BLaER1 treated with 17β-estradiol and CSF1 and Interleukin-3, amounts not matched to agents 10 nM and 100 nM (cell line): ENCODE results near the gene SBNO2.
A peak's percentile ranks its signal among the peaks of the same experiment; 100 is the strongest.

ENCODE experiments used
- H3K27ac ChIP-seq, 11 experiments: shearing (Covaris generic); formaldehyde crosslinking; 2 replicates each; pipeline ENCODE4 v1.8.1; 2022
- H3K27me3 ChIP-seq, 11 experiments: shearing (Covaris generic); formaldehyde crosslinking; 2 replicates each; pipeline ENCODE4 v1.8.1; 2022
- H3K36me3 ChIP-seq, 11 experiments: shearing (Covaris generic); formaldehyde crosslinking; 2 replicates each; pipeline ENCODE4 v1.8.1; 2022
- H3K4me1 ChIP-seq, 10 experiments: shearing (Covaris generic); formaldehyde crosslinking; 2 replicates each; pipeline ENCODE4 v1.8.1; 2022
- H3K4me2 ChIP-seq, 11 experiments: shearing (Covaris generic); formaldehyde crosslinking; 2 replicates each; pipeline ENCODE4 v1.8.1; 2022
- H3K4me3 ChIP-seq, 10 experiments: shearing (Covaris generic); formaldehyde crosslinking; 2 replicates each; pipeline ENCODE4 v1.8.1; 2022
- H3K9ac ChIP-seq, 11 experiments: shearing (Covaris generic); formaldehyde crosslinking; 2 replicates each; pipeline ENCODE4 v1.8.1; 2022
- H3K9me3 ChIP-seq, 11 experiments: shearing (Covaris generic); formaldehyde crosslinking; replicated peaks in 1 of 11; 2 replicates each; pipeline ENCODE4 v1.8.1; 2022
- H4K20me1 ChIP-seq, 11 experiments: shearing (Covaris generic); formaldehyde crosslinking; 2 replicates each; pipeline ENCODE4 v1.8.1; 2022
- Cebpa-rat ChIP-seq, 11 experiments: shearing (Covaris generic); IDR thresholded peaks; 2 replicates each; pipeline ENCODE4 v1.8.1; 2022

The SBNO2 gene

GRCh38 chr19:1146858-1147780 lies 26.9 kb downstream of the SBNO2 start:
- H3K9ac ChIP-seq = no peak overlapping the region; a peak in 1 of 22 replicates
- no peak for TF ChIP-seq Cebpa-rat (IDR thresholded peaks at IDR 0.05)
- H3K4me3 ChIP-seq = no peak overlapping the region
- H3K27me3 ChIP-seq = no peaks in the 10 kb centered on the region
- peaks cover 60 to 90% (median 84%) of the 10 kb centered on the region in 11 experiments for H3K36me3 ChIP-seq
- H3K4me1 ChIP-seq = peaks cover 0 to 15% (median 0%) of the 10 kb centered on the region in 10 experiments; a peak in 3 of 20 replicates
- H3K9me3 ChIP-seq = peaks cover 0 to 23% (median 14%) of the 10 kb centered on the region in 11 experiments; a peak in 15 of 22 replicates
- peaks cover 28 to 80% (median 55%) of the 10 kb centered on the region in 11 experiments for H4K20me1 ChIP-seq
- no peak overlapping the region for H3K4me2 ChIP-seq
- H3K27ac ChIP-seq = no peak overlapping the region

- H3K4me2 ChIP-seq = no peak overlapping the region
- H3K4me1 ChIP-seq = peaks cover 0 to 13% (median 0%) of the 10 kb centered on the region in 10 experiments; a peak in 7 of 20 replicates
- H3K36me3 ChIP-seq = peaks cover 53 to 90% (median 84%) of the 10 kb centered on the region in 11 experiments
- H3K4me3 ChIP-seq = no peak overlapping the region
- TF ChIP-seq Cebpa-rat (IDR thresholded peaks at IDR 0.05) = no peak
- H3K9ac ChIP-seq = no peak overlapping the region
- H3K27me3 ChIP-seq = no peaks in the 10 kb centered on the region
- peaks cover 22 to 79% (median 55%) of the 10 kb centered on the region in 11 experiments; a peak in 21 of 22 replicates for H4K20me1 ChIP-seq
- H3K27ac ChIP-seq = no peak overlapping the region
- H3K9me3 ChIP-seq = peaks cover 0 to 25% (median 14%) of the 10 kb centered on the region in 11 experiments; a peak in 15 of 22 replicates
Observed at GRCh38 chr19:1146412-1146699, 27.7 kb downstream of the SBNO2 start.

DNA sequence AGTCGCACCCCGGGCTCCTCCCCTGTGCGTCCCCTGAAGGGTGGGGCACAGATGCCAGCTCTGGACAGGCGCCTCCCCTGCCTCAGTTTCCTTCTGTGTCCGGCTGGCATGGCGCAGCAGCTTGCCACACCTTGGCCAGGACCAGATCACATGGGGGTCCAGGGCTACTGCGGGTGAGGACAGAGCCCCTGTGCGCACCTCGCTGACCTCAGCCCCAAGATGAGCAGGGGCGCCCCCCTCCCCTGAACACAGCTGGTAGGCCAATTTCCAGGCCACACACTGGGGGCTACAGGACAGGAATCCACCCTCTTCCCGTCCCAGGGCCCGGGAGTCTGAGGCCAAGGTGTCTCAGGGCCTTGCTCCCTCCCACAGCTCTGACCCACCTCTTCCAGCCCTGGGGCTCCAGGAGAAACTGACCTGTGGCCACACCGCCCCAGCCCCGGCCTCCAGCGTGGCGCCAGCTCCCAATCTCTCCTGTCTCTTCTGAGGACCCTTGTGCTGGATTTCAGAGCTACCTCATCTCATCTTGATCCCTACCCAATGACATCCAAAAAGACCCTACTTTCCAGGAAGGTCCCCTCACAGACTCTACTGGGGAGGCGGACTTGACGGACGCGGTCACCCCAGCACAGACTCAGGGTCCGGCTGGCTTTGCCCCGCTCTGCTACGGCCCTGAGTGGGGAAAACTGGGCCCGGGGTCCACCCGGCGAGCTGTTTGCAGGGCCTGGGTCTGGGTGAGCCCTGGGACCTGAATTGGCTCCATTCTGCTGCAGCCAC lies 28.2 kb downstream of the SBNO2 start:
- H3K27ac ChIP-seq = no peak overlapping the region
- no peak overlapping the region for H3K4me3 ChIP-seq
- no peaks in the 10 kb centered on the region for H3K27me3 ChIP-seq
- H3K9ac ChIP-seq = no peak overlapping the region
- H3K4me2 ChIP-seq = no peak overlapping the region
- TF ChIP-seq Cebpa-rat (IDR thresholded peaks at IDR 0.05) = no peak
- H3K9me3 ChIP-seq = peaks cover 0 to 29% (median 14%) of the 10 kb centered on the region in 11 experiments; a peak in 15 of 22 replicates
- peaks cover 52 to 90% (median 82%) of the 10 kb centered on the region in 11 experiments for H3K36me3 ChIP-seq
- peaks cover 17 to 79% (median 54%) of the 10 kb centered on the region in 11 experiments; a peak in 20 of 22 replicates for H4K20me1 ChIP-seq
- H3K4me1 ChIP-seq = peaks cover 0 to 13% (median under 1%) of the 10 kb centered on the region in 10 experiments; a peak in 7 of 20 replicates

DNA sequence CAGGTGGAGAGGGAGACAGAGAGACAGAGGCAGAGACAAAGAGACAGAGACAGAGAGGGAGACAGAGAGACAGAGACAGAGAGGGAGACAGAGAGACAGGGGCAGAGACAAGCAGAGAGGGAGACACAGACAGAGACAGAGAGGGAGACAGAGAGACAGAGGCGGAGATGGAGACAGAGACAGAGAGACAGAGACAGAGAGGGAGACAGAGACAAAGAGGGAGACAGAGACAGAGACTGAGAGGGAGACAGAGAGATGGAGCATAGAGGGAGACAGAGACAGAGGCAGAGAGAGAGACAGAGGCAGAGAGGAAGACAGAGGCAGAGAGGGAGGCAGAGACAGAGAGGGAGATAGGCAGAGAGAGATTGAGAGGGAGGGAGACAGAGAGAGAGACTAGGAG lies 29.3 kb downstream of the SBNO2 start:
- peaks cover 0 to 32% (median 14%) of the 10 kb centered on the region in 11 experiments; a peak in 15 of 22 replicates for H3K9me3 ChIP-seq
- H3K4me3 ChIP-seq = no peak overlapping the region
- H3K27ac ChIP-seq = no peak overlapping the region
- peaks cover 47 to 89% (median 77%) of the 10 kb centered on the region in 11 experiments for H3K36me3 ChIP-seq
- no peaks in the 10 kb centered on the region for H3K27me3 ChIP-seq
- peaks cover 6 to 78% (median 46%) of the 10 kb centered on the region in 11 experiments; a peak in 20 of 22 replicates for H4K20me1 ChIP-seq
- H3K4me2 ChIP-seq = no peak overlapping the region
- no peak for TF ChIP-seq Cebpa-rat (IDR thresholded peaks at IDR 0.05)
- H3K4me1 ChIP-seq = peaks cover 0 to 14% (median 2%) of the 10 kb centered on the region in 10 experiments; a peak in 7 of 20 replicates
- no peak overlapping the region for H3K9ac ChIP-seq

GRCh38 chr19:1143828-1144399 lies 30.2 kb downstream of the SBNO2 start:
- Histone ChIP-seq H3K36me3 (peaks cover 42 to 89% (median 79%) of the 10 kb centered on the region in 11 experiments), H4K20me1 (peaks cover 6 to 78% (median 45%) of the 10 kb centered on the region in 11 experiments; a peak in 19 of 22 replicates), H3K9me3 (peaks cover 0 to 32% (median 14%) of the 10 kb centered on the region in 11 experiments; a peak in 15 of 22 replicates), H3K4me1 (peaks cover 0 to 14% (median 2%) of the 10 kb centered on the region in 10 experiments; a peak in 7 of 20 replicates), H3K27ac (no peak overlapping the region), H3K27me3 (no peaks in the 10 kb centered on the region), H3K9ac (no peak overlapping the region), H3K4me3 (no peak overlapping the region), H3K4me2 (no peak overlapping the region)
- no peak for TF ChIP-seq Cebpa-rat (IDR thresholded peaks at IDR 0.05)

DNA sequence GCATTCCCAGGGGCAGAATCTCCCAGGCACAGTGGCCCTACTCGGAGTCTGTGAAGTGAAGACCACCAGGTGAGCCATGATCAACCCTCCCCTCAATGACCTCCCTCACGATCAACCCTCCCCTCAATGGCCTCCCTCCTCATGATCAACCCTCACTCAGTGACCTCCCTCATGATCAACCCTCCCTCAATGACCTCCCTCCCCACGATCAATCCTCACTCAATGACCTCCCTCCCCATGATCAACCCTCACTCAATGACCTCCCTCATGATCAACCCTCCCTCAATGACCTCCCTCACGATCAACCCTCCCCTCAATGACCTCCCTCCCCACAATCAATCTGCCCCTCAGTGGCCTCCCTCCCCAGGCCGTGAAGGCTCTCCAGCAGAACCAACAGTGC lies 32.1 kb downstream of the SBNO2 start:
- H4K20me1 ChIP-seq = peaks cover 11 to 75% (median 42%) of the 10 kb centered on the region in 11 experiments; a peak in 19 of 22 replicates
- no peak for TF ChIP-seq Cebpa-rat (IDR thresholded peaks at IDR 0.05)

DNA sequence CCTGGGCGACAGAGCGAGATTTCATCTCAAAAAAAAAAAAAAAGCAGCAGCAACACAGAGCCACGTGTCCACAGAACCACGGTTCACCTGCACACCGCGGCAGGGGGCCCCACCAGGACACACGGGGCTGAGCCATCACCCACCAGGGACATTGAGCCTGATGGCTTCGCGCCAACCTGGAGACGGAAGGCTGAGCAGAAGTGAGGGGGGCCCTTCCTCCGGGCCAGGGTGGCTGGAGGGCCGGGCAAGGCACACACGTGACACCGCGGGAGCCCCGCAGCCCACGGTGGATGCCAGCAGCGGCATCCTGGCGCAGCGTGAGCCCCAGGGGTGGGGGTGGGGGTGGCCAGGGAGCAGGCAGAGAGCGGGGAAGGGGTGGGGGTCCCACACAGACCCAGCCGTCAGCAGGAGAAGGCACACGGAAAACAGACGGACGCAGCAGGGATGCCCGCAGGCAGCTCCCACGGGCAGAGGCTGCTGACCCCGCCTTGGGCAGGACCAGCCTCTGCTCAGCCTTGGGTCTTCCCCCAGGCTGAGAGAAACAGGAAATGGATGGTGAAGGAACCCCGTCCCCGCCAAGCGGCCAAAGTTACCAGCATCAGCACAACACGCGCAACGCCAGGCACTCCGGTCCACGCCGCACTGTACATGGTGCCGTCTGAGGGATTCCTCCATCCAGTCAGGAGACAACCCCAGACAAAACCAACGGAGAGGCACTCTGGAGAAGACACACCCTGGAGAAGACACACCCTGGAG lies 33.6 kb downstream of the SBNO2 start:
- Histone ChIP-seq H3K36me3 (peaks cover 26 to 80% (median 60%) of the 10 kb centered on the region in 11 experiments), H4K20me1 (peaks cover 21 to 75% (median 44%) of the 10 kb centered on the region in 11 experiments; a peak in 20 of 22 replicates), H3K9ac (no peak overlapping the region), H3K9me3 (peaks cover 0 to 32% (median 14%) of the 10 kb centered on the region in 11 experiments; a peak in 15 of 22 replicates), H3K27ac (no peak overlapping the region), H3K4me2 (peak overlapping the region in 3 of 11 experiments; percentile 24 to 42 (median 32); a peak in 5 of 22 replicates), H3K4me3 (no peak overlapping the region), H3K27me3 (no peaks in the 10 kb centered on the region), H3K4me1 (peaks cover 16 to 34% (median 18%) of the 10 kb centered on the region in 10 experiments)
- no peak for TF ChIP-seq Cebpa-rat (IDR thresholded peaks at IDR 0.05)

More for the DNA sequence above, 32.1 kb downstream of the SBNO2 start:
- H3K36me3 ChIP-seq = peaks cover 35 to 85% (median 72%) of the 10 kb centered on the region in 11 experiments
- H3K27me3 ChIP-seq = no peaks in the 10 kb centered on the region
- 0 out of 22 replicates have a peak overlapping the region, but pooled peaks of 1 of the 11 experiments have one; percentile 4 for H3K4me2 ChIP-seq
- no peak overlapping the region for H3K9ac ChIP-seq
- peaks cover 0 to 32% (median 14%) of the 10 kb centered on the region in 11 experiments; a peak in 15 of 22 replicates for H3K9me3 ChIP-seq
- peaks cover under 1 to 19% (median 3%) of the 10 kb centered on the region in 10 experiments for H3K4me1 ChIP-seq
- H3K4me3 ChIP-seq = no peak overlapping the region
- no peak overlapping the region for H3K27ac ChIP-seq
